Upper lobe of left lung (tissue), 6 donors: Measurements from ENCODE around the gene PRELP. TPM values are rescaled to one million over a fixed set of nuclear protein-coding genes. Genes with fewer than 3 reads are reported as not detected.

ENCODE experiments used
- ATAC-seq, 2 donors: fragments of 200-7000 bp; cut with Tn5 transposase; one replicate each; pipeline ENCODE4 v1.9.1; 2022; ENCODE audit warnings: mild to moderate bottlenecking in 2 of 2, moderate library complexity in 2 of 2; ENCODE audit not compliant: low FRiP score in 2 of 2
- DNase-seq, 2 donors: peaks; one replicate each; pipeline ENCODE4 v3.0.0-alpha.2; 2019 to 2020
- H3K27ac ChIP-seq, 4 donors: fragments of 200-600 bp; sonication (generic); one replicate each; pipeline ENCODE4 v1.5.1; 2016 to 2019
- H3K27me3 ChIP-seq, 4 donors: fragments of 200-600 bp; sonication (generic); one replicate each; pipeline ENCODE4 v1.5.1; 2017 to 2019
- H3K36me3 ChIP-seq, 4 donors: fragments of 200-600 bp; sonication (generic); one replicate each; pipeline ENCODE4 v1.5.1; 2016 to 2019
- H3K4me1 ChIP-seq, 4 donors: fragments of 200-600 bp; sonication (generic); one replicate each; pipeline ENCODE4 v1.5.1; 2018 to 2019
- H3K4me3 ChIP-seq, 4 donors: fragments of 200-600 bp; sonication (generic); one replicate each; pipeline ENCODE4 v1.5.1; 2017 to 2019; ENCODE audit warnings: mild to moderate bottlenecking in 2 of 4, moderate library complexity in 1 of 4
- H3K9me3 ChIP-seq, 4 donors: fragments of 200-600 bp; sonication (generic); one replicate each; pipeline ENCODE4 v1.5.1; 2018 to 2019
- CTCF ChIP-seq, 6 experiments: fragments of 450-650 bp in 4 of 6; fragments of 200-600 bp in 2 of 6; sonication (generic) in 2 of 6; IDR thresholded peaks; one replicate each; pipeline ENCODE4 v1.5.1; 2016 to 2019; ENCODE audit warnings: antibody characterized with exemption in 6 of 6
- EP300 ChIP-seq, 4 donors: sonication (generic); formaldehyde crosslinking; IDR thresholded peaks; one replicate each; pipeline ENCODE4 v1.5.1; 2017; ENCODE audit warnings: antibody characterized with exemption in 4 of 4, control low read depth in 2 of 4
- POLR2A ChIP-seq, 4 donors: fragments of 450-650 bp; IDR thresholded peaks; one replicate each; pipeline ENCODE4 v1.5.1; 2016 to 2017; ENCODE audit warnings: antibody characterized with exemption in 4 of 4, mild to moderate bottlenecking in 2 of 4
- POLR2AphosphoS5 ChIP-seq, 2 donors: sonication (generic); formaldehyde crosslinking; IDR thresholded peaks; one replicate each; pipeline ENCODE4 v1.5.1; 2017; ENCODE audit warnings: antibody characterized with exemption in 2 of 2
- WGBS, 2 donors: methylation state at CpG; one replicate each; pipeline ENCODE4 v1.1.5; 2017 to 2018; 5-methylcytosine and 5-hydroxymethylcytosine counted together
- total RNA-seq, 6 donors: library from RNA; depleted of rRNA in 4 of 6; stranded (reverse); fragments of >200 nt in 4 of 6; gene quantifications; one replicate each; pipeline versions ENCODE4 v1.1.0 to v1.2.1, GENCODE V29; 2016 to 2021
- donor health status: DM: no; HTN: no; CAD: no; lungs with moderate emphysema.
- donor health status: DM: no; HTN: yes; CAD: no; lungs with severe emphysema.

PRELP gene
- total RNA-seq, 6 donors from 2014 or later, result 30.4 to 104 (median 47.3) TPM

- Histone ChIP-seq H3K27me3 (no peaks in the 10 kb centered on the region), H3K4me1 (peaks cover 0 to 5% (median 2%) of the 10 kb centered on the region in 4 donors), H3K4me3 (no peak overlapping the region), H3K27ac (no peak overlapping the region), H3K9me3 (no peaks in the 10 kb centered on the region), H3K36me3 (no peaks in the 10 kb centered on the region)
- TF ChIP-seq EP300 (IDR thresholded peaks at IDR 0.05) (no peak), POLR2AphosphoS5 (IDR thresholded peaks at IDR 0.05) (no peak), CTCF (IDR thresholded peaks at IDR 0.05) (no peak), POLR2A (IDR thresholded peaks at IDR 0.05) (no peak)
- ATAC-seq, result no peak
- DNase-seq, result no peak
- 91 to 95% methylated on average over 7 of the region's 7 CpGs for WGBS, 2 donors
Measured at GRCh38 chr1:203499643-203500278, 24.2 kb downstream of the PRELP start.

DNA sequence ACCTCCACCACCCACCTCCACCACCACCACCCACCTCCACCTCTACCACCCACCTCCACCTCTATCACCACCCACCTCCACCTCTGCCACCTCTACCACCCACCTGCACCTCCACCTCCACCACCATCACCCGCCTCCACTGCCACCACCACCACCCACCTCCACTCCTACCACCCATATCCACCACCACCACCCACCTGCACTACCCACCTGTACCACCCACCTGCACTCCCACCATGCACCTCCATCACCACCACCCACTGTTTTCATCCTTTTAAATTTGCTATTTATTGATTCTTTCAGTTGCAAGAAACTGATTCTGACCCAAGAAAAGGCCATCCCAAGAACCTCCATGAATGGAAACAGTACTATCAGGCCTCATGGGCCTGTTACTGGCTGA is 24.7 kb downstream of the PRELP start:
- 100% methylated on average over 1 of the region's 1 CpG for WGBS, 2 donors
- ATAC-seq, result no peak
- Histone ChIP-seq H3K4me1 (peaks cover 0 to 7% (median 3%) of the 10 kb centered on the region in 4 donors), H3K36me3 (no peaks in the 10 kb centered on the region), H3K27me3 (no peaks in the 10 kb centered on the region), H3K27ac (no peak overlapping the region), H3K4me3 (no peak overlapping the region), H3K9me3 (no peaks in the 10 kb centered on the region)
- TF ChIP-seq POLR2A (IDR thresholded peaks at IDR 0.05) (no peak), EP300 (IDR thresholded peaks at IDR 0.05) (no peak)
- DNase-seq, result no peak

GRCh38 chr1:203503836-203504235 is 28.2 kb downstream of the PRELP start:
- Histone ChIP-seq H3K27ac (no peak overlapping the region), H3K36me3 (no peaks in the 10 kb centered on the region), H3K27me3 (no peaks in the 10 kb centered on the region), H3K4me1 (peaks cover 0 to 18% (median 16%) of the 10 kb centered on the region in 4 donors), H3K4me3 (no peak overlapping the region), H3K9me3 (no peaks in the 10 kb centered on the region)
- DNase-seq (no peak), ATAC-seq (no peak)
- no peak for TF ChIP-seq POLR2AphosphoS5 (IDR thresholded peaks at IDR 0.05)
- TF ChIP-seq POLR2A (IDR thresholded peaks at IDR 0.05), result no peak
- TF ChIP-seq CTCF (IDR thresholded peaks at IDR 0.05), result no peak
- no peak for TF ChIP-seq EP300 (IDR thresholded peaks at IDR 0.05)
- WGBS, 2 donors, result 78 to 84% methylated on average over 3 of the region's 3 CpGs

DNA sequence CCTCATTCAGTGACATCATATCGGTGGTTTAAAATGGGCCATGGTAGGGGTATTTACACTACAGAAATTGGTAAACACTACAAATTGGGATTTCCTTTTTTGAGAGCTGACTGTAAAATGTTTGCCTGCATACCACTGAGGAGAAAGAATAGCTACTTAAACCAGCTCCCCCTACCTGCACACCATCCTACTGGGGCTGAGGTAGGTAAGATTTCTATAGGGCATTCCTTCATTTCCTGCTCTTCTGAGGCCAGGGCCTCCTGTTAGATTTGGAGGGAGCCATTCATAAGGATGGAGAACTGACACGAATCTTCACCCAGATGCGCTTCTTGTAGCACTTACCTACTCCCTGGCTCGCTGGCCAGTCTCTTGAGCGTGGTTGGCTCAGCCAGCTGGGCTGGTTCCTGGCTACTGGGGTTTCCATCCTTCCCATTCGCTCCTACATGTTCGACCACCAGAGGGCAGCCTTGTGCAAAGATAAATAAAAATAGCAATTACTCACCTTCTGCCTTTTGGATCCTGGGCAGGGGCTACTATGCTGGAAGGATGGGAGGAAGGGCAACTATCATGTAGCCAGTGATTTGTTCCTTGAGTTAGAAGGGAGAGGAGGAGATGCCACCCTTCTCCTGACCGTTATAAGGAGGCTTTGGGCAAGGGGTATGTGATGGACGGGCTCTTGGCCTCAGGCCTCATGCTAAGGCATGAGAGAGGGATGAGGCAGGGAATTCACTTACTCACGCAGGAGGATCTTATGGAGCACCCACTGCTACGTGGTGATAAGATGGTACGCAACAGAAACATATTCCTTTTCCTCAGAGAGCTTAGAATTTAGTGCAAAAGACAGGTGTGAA is 29.0 kb downstream of the PRELP start:
- peak in 1 of 2 donors; percentile 87 for DNase-seq
- peak; percentile 82 to 84 for ATAC-seq
- TF ChIP-seq CTCF (IDR thresholded peaks at IDR 0.05) (peak; percentile 77 to 91 (median 84)), POLR2A (IDR thresholded peaks at IDR 0.05) (no peak)

GRCh38 chr1:203505526-203506204 is 30.1 kb downstream of the PRELP start:
- no peak overlapping the region for H3K27ac ChIP-seq
- WGBS, 2 donors, result 87 to 93% methylated on average over 8 of the region's 8 CpGs
- TF ChIP-seq POLR2A (IDR thresholded peaks at IDR 0.05) (no peak), POLR2AphosphoS5 (IDR thresholded peaks at IDR 0.05) (no peak), CTCF (IDR thresholded peaks at IDR 0.05) (no peak), EP300 (IDR thresholded peaks at IDR 0.05) (no peak)
- peaks cover 0 to 18% (median 16%) of the 10 kb centered on the region in 4 donors for H3K4me1 ChIP-seq
- DNase-seq (no peak), ATAC-seq (no peak)
- no peaks in the 10 kb centered on the region for H3K27me3 ChIP-seq
- H3K9me3 ChIP-seq, result no peaks in the 10 kb centered on the region
- no peak overlapping the region for H3K4me3 ChIP-seq
- H3K36me3 ChIP-seq, result no peaks in the 10 kb centered on the region

More for the DNA sequence above, 29.0 kb downstream of the PRELP start:
- no peaks in the 10 kb centered on the region for H3K27me3 ChIP-seq
- no peaks in the 10 kb centered on the region for H3K9me3 ChIP-seq
- peaks cover 0 to 18% (median 16%) of the 10 kb centered on the region in 4 donors for H3K4me1 ChIP-seq
- WGBS, 2 donors, result 33 to 48% methylated on average over 8 to 12 of the region's 12 CpGs
- H3K36me3 ChIP-seq, result no peaks in the 10 kb centered on the region
- H3K4me3 ChIP-seq, result no peak overlapping the region
- H3K27ac ChIP-seq, result no peak overlapping the region
